ENCODE data around the gene PARD6G. TPM values are rescaled to one million over a fixed set of nuclear protein-coding genes. Genes with fewer than 3 reads are reported as not detected.

The PARD6G gene
- total and polyA plus RNA-seq, 2 of the 13 experiments (the other 11 are each of a cell fraction or from before 2014, with no cell fraction given): 3.6 to 7.4 TPM

DNA sequence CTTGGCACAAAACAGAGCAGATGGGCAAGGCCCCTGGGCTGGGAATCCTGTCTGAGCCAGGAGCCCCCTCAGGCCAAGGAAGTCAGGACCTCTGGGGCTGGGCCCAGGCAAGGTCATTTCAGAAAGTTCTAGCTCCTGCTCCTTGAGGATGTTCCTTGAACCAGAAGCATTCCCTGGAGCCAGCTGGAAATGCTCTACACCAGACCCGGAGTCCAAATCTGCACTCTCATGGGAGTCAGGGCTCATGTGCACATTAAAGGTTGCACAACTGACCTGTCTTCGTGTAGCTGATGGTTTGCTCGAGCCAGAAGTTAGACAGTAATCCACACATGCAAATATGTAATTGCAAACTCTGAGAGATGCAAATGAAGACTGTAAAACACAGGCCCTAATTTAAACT, 18.0 kb downstream of the PARD6G start (continued):
- no peak for TF ChIP-seq RERE (CRISPR knock-in tag; IDR thresholded peaks at IDR 0.05; ENCODE audit: low read depth)
- no peak for TF ChIP-seq ATF7-NPFF (CRISPR knock-in tag; IDR thresholded peaks at IDR 0.05; ENCODE audit: low read depth)
- TF ChIP-seq ZFP82 (CRISPR knock-in tag; IDR thresholded peaks at IDR 0.05; ENCODE audit: borderline replicate concordance): no peak
- no peak for TF ChIP-seq MTA1 (CRISPR knock-in tag; IDR thresholded peaks at IDR 0.05; ENCODE audit: borderline replicate concordance)
- TF ChIP-seq DPF2 (CRISPR knock-in tag; IDR thresholded peaks at IDR 0.05; ENCODE audit: borderline replicate concordance, low read depth): no peak

DNA sequence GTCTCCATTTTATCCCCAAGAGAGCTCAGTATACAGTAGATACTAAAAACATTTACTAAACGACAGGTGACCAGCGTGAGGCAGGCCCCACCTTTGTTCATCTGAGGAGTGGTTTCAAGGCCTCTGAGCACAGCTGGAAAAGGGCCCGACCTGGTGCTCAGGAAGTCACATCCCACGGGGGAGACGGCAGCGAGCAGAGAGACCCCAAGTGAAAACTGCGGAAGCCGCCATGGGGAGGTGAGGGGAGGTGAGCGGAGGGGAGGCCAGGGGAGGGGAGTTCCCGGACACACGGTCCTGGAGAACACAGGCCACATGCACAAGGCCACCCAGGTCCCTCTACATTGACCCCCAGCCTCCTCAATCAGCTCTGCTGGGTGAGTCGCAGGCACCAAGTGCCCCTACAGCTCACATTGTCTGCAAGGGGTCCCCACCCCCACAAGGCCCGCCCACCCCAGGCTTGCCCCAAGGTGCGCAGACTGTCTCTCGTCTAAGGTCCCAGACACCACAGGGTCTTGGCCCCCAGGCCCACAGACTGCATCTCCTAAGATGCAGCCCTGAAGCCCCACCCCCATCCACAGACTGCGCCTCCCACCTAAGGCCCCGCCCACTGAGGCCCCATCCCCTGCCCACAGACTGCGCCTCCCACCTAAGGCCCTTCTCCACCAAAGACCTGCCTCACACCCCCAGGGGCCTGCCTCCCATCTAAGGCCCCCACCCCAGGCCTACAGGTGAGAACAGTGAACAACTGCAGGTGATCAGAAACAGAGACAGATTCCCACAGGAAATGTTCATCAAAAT, 19.1 kb downstream of the PARD6G start:
- H3K27me3 ChIP-seq (ENCODE audit: control insufficient read depth in 1 of 2, insufficient read depth in 2 of 2, low read length in 2 of 2): no peaks in the 10 kb centered on the region
- in situ Hi-C loops (cut with HindIII; ENCODE audit: extremely low pct_ligation_motif_present, low pct_unique_long_range_greater_than_20kb): no loop called here
- FAIRE-seq (no peak), ATAC-seq (no peak), DNase-seq (ENCODE audit: low spot score) (no peak)
- intact Hi-C loops (cut with micrococcal nuclease; ENCODE audit: unreplicated experiment): no loop called here
- no peak overlapping the region for H3K4me3 ChIP-seq (replicated peaks in 1 of 3; ENCODE audit: insufficient read depth in 1 of 3, low read depth in 2 of 3, low read length in 3 of 3)
- WGBS (ENCODE audit: low lambda C conversion rate): 93% methylated on average over 12 of the region's 18 CpGs
- H3K9me3 ChIP-seq (ENCODE audit: low read length): no peaks in the 10 kb centered on the region
- H3K9ac ChIP-seq (ENCODE audit: insufficient read depth, low read depth, low read length): no peak overlapping the region
- H3K4me1 ChIP-seq (ENCODE audit: insufficient read depth, low read length): no peaks in the 10 kb centered on the region
- H2AFZ ChIP-seq (ENCODE audit: low read length): no peak overlapping the region
- no peak overlapping the region for H3K27ac ChIP-seq (ENCODE audit: extremely low read length, insufficient read depth, low read length)
- H4K20me1 ChIP-seq (ENCODE audit: insufficient read depth, low read length): peaks cover 3% of the 10 kb centered on the region; the same call in 1 of the 2 replicates
- no TSS peak for BruUV-seq (replicated peaks)
- H3K79me2 ChIP-seq (ENCODE audit: insufficient read depth, low read length): no peaks in the 10 kb centered on the region
- H3K4me2 ChIP-seq (ENCODE audit: low read depth, low read length): no peak overlapping the region
- no peaks in the 10 kb centered on the region for H3K36me3 ChIP-seq (replicated peaks in 1 of 2; ENCODE audit: control insufficient read depth in 1 of 2, insufficient read depth in 2 of 2, low read length in 2 of 2)
- CTCF ChIA-PET (ENCODE audit: low intra/inter-chr PET ratio, low total read pairs): no interaction called here
- POLR2A ChIA-PET: no interaction called here
- TF ChIP-seq MLLT10 (CRISPR knock-in tag; IDR thresholded peaks at IDR 0.05) (no peak), ZNF44 (CRISPR knock-in tag; IDR thresholded peaks at IDR 0.05) (no peak), RARA (CRISPR knock-in tag; IDR thresholded peaks at IDR 0.05) (no peak), ZNF331 (CRISPR knock-in tag; IDR thresholded peaks at IDR 0.05) (no peak), PLSCR1 (CRISPR knock-in tag; IDR thresholded peaks at IDR 0.05; ENCODE audit: borderline replicate concordance) (no peak), ZNF564 (CRISPR knock-in tag; IDR thresholded peaks at IDR 0.05) (no peak), EHMT2 (IDR thresholded peaks at IDR 0.05; ENCODE audit: borderline replicate concordance, low read depth, low read length) (no peak), ONECUT2 (CRISPR knock-in tag; IDR thresholded peaks at IDR 0.05) (no peak), RFXANK (CRISPR knock-in tag; IDR thresholded peaks at IDR 0.05) (no peak), ZSCAN12 (CRISPR knock-in tag; IDR thresholded peaks at IDR 0.05) (no peak)
- TF ChIP-seq, protein P1, sequence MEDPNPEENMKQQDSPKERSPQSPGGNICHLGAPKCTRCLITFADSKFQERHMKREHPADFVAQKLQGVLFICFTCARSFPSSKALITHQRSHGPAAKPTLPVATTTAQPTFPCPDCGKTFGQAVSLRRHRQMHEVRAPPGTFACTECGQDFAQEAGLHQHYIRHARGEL (CRISPR knock-in tag; IDR thresholded peaks at IDR 0.05): no peak

Data from HepG2 (cell line).